ENCODE results near the gene UIMC1.

DNA sequence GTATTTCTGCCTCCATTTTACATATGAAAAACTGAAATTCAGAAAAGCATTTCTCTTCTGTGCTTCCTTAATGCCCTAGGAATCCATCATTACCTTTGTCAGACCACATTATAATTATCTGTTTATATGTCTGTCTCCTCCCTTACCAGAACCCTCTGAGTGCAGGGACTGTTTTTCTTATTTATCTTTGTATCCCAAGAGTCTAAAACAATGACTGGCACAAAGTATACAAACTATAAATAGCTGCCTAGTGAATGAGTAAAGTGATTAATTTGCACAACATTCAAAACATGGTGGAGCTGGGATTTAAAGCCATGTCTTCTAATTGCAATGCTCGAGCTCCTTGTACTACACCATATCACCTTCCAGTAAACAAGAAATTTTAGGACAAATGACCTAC, 58.1 kb downstream of the UIMC1 start:
- TF ChIP-seq, protein P1, sequence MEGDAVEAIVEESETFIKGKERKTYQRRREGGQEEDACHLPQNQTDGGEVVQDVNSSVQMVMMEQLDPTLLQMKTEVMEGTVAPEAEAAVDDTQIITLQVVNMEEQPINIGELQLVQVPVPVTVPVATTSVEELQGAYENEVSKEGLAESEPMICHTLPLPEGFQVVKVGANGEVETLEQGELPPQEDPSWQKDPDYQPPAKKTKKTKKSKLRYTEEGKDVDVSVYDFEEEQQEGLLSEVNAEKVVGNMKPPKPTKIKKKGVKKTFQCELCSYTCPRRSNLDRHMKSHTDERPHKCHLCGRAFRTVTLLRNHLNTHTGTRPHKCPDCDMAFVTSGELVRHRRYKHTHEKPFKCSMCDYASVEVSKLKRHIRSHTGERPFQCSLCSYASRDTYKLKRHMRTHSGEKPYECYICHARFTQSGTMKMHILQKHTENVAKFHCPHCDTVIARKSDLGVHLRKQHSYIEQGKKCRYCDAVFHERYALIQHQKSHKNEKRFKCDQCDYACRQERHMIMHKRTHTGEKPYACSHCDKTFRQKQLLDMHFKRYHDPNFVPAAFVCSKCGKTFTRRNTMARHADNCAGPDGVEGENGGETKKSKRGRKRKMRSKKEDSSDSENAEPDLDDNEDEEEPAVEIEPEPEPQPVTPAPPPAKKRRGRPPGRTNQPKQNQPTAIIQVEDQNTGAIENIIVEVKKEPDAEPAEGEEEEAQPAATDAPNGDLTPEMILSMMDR (conservative IDR thresholded peaks at IDR 0.05; ENCODE audit: low read depth, low read length), result no peak
- no peak for TF ChIP-seq EZH2 (IDR thresholded peaks at IDR 0.05; ENCODE audit: low read length, unreplicated experiment)

All from PC-3 (cell line).